NB4 (cell line): Measurements from ENCODE around the gene KCTD17.

Experiments
- DNase-seq: peaks from one replicate; pipeline ENCODE4 v3.0.0; 2010; ENCODE audit warnings: low read depth
- H3K4me3 ChIP-seq: one replicate; pipeline ENCODE4 v1.5.1; 2011; ENCODE audit warnings: mild to moderate bottlenecking, low read depth, low read length, moderate library complexity
- MYC ChIP-seq: IDR thresholded peaks from 2 replicates; pipeline ENCODE4 v1.6.1; 2011; ENCODE audit warnings: low read depth, low read length
- POLR2A ChIP-seq: IDR thresholded peaks from 2 replicates; pipeline ENCODE4 v1.6.1; 2011; ENCODE audit warnings: mild to moderate bottlenecking; ENCODE audit not compliant: insufficient read length; ENCODE audit errors: extremely low read depth
- TF ChIP-seq, protein P1 (sequence below): IDR thresholded peaks from one replicate; pipeline ENCODE4 v1.5.1; 2012; ENCODE audit warnings: low read depth, low read length
- TF ChIP-seq, protein P2 (sequence below): IDR thresholded peaks from 2 replicates; pipeline ENCODE4 v1.6.1; 2011; ENCODE audit warnings: low read depth, low read length

The KCTD17 gene

DNA sequence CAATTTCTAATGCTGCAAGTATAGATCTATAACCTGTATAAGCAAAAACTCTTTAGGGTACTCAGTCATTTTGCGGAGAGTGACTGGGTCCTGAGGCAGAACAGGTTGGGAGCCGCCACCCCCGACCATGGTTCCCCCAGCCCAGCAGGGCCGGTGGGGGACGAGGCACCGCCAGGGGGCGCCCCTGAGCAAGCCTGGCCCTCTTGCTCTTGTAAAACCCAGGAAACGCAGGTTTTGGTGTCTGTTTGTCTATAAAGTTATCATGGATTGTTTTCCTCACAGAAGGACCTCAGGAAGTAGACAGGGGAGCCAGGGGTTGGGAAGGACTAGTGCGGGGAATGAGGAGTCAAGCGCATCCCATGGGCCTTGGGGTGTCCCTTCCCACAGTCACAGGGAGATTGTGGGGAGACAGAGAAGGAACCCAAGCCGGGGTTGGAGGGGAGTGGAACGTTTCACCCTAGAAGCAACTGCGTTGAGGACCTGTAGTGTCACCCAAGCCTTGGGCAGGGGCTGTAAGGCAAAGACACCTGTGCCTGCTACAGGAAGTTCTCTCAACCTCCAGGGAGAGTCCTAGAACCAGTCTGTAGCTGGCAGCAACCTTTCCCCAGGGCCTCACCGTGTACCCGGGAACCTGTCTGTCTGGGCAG is 26.4 kb downstream of the KCTD17 start:
- DNase-seq = peak; percentile 67
- no peak overlapping the region for H3K4me3 ChIP-seq
- TF ChIP-seq, protein P1, sequence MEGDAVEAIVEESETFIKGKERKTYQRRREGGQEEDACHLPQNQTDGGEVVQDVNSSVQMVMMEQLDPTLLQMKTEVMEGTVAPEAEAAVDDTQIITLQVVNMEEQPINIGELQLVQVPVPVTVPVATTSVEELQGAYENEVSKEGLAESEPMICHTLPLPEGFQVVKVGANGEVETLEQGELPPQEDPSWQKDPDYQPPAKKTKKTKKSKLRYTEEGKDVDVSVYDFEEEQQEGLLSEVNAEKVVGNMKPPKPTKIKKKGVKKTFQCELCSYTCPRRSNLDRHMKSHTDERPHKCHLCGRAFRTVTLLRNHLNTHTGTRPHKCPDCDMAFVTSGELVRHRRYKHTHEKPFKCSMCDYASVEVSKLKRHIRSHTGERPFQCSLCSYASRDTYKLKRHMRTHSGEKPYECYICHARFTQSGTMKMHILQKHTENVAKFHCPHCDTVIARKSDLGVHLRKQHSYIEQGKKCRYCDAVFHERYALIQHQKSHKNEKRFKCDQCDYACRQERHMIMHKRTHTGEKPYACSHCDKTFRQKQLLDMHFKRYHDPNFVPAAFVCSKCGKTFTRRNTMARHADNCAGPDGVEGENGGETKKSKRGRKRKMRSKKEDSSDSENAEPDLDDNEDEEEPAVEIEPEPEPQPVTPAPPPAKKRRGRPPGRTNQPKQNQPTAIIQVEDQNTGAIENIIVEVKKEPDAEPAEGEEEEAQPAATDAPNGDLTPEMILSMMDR = peak; percentile 98
- no peak for TF ChIP-seq MYC

DNA sequence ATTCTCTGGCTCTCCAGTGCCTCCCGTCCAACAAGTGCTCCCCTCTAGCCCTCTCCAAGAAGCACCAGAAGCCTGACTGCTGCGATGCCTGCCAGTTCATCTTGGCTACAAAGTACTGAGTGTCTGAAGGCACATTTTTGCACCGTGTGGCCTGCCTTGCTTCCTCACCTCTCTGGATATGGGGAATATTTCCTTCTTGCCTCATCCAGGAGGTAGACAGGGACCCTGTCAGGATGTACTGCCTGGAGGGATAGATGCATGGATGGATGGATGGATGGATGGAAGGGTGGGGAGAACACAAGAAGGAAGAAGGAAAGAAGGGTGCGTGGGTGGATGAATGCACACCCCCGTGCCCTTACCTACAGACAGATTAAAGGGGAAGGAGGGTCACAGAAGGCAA is 27.6 kb downstream of the KCTD17 start:
- no peak for DNase-seq
- TF ChIP-seq MYC (no peak), POLR2A (no peak)
- TF ChIP-seq, protein P1 = no peak
- TF ChIP-seq, protein P2, sequence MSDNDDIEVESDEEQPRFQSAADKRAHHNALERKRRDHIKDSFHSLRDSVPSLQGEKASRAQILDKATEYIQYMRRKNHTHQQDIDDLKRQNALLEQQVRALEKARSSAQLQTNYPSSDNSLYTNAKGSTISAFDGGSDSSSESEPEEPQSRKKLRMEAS = no peak
- H3K4me3 ChIP-seq = no peak overlapping the region

GRCh38 chr22:37079668-37080171 is 28.2 kb downstream of the KCTD17 start:
- no peak for TF ChIP-seq POLR2A
- TF ChIP-seq MYC = no peak
- TF ChIP-seq, protein P1 = no peak
- TF ChIP-seq, protein P2 = no peak
- no peak overlapping the region for H3K4me3 ChIP-seq
- peak; percentile 43 for DNase-seq

- no peak for DNase-seq
- H3K4me3 ChIP-seq = no peak overlapping the region
- TF ChIP-seq, protein P1 = no peak
- TF ChIP-seq MYC = no peak
- TF ChIP-seq POLR2A = no peak
- TF ChIP-seq, protein P2 = no peak
These were observed 28.9 kb downstream of the KCTD17 start for GRCh38 chr22:37080438-37080837.

DNA sequence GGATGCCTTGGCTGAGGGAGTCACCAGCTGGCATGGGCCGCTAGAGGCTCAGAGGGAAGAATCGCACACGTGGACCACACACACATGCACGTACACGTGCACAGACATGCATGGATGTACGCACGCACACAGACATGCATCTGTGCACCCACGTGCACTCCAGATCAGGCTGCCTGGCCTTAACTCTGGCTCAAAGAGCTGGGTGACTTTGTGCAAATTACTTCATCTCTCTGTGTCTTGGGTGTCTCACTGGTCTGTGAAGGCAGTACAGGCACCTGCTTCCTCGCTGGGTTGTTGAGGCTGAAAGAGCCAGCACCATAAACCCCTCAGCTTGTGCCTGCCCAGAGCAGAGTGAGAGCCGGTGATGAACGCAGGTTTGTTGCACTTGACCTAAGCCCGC is 29.3 kb downstream of the KCTD17 start:
- no peak for DNase-seq
- H3K4me3 ChIP-seq = no peak overlapping the region
- TF ChIP-seq MYC (no peak), POLR2A (no peak)
- TF ChIP-seq, protein P1 = no peak

- no peak for DNase-seq
- no peak overlapping the region for H3K4me3 ChIP-seq
- no peak for TF ChIP-seq MYC
- TF ChIP-seq, protein P1 = no peak
- TF ChIP-seq, protein P2 = no peak
- TF ChIP-seq POLR2A = no peak
These were observed 30.8 kb downstream of the KCTD17 start for GRCh38 chr22:37082251-37082873.
